Activated T-cell treated with anti-CD3 and anti-CD28 coated beads for 48 hours (primary cell): Measurements from ENCODE around the gene RSF1.

Experiments
- DNase-seq: peaks from one replicate; pipeline ENCODE4 v3.0.0-alpha.2; 2020; ENCODE audit warnings: low read depth

The RSF1 gene

GRCh38 chr11:77801477-77801876 is 19.0 kb downstream of the RSF1 start:
- no peak for DNase-seq

GRCh38 chr11:77800449-77800848 is 20.1 kb downstream of the RSF1 start:
- DNase-seq, result no peak

GRCh38 chr11:77799338-77799737 is 21.2 kb downstream of the RSF1 start:
- no peak for DNase-seq

- no peak for DNase-seq
Observed at GRCh38 chr11:77793972-77794371, 26.6 kb downstream of the RSF1 start.

GRCh38 chr11:77791301-77791700 is 29.2 kb downstream of the RSF1 start:
- DNase-seq, result no peak

GRCh38 chr11:77789731-77790476 is 30.6 kb downstream of the RSF1 start:
- DNase-seq, result no peak

- no peak for DNase-seq
Observed at GRCh38 chr11:77789061-77789730, 31.3 kb downstream of the RSF1 start.

- no peak for DNase-seq
Observed at GRCh38 chr11:77784572-77784971, 36.0 kb downstream of the RSF1 start.

- DNase-seq, result no peak
Observed at GRCh38 chr11:77783025-77783424, 37.5 kb downstream of the RSF1 start.

GRCh38 chr11:77779935-77780334 is 40.6 kb downstream of the RSF1 start:
- DNase-seq, result no peak

- no peak for DNase-seq
Observed at GRCh38 chr11:77778549-77778948, 42.0 kb downstream of the RSF1 start.

- DNase-seq, result no peak
Observed at GRCh38 chr11:77778118-77778517, 42.4 kb downstream of the RSF1 start.

- DNase-seq, result no peak
Observed at GRCh38 chr11:77776455-77776854, 44.1 kb downstream of the RSF1 start.

- DNase-seq, result no peak
Observed at GRCh38 chr11:77775936-77776335, 44.6 kb downstream of the RSF1 start.

GRCh38 chr11:77771135-77771534 is 49.4 kb downstream of the RSF1 start:
- DNase-seq, result no peak

GRCh38 chr11:77770629-77771028 is 49.9 kb downstream of the RSF1 start:
- DNase-seq, result no peak

- DNase-seq, result no peak
Observed at GRCh38 chr11:77762426-77762825, 58.1 kb downstream of the RSF1 start.

- no peak for DNase-seq
Observed at GRCh38 chr11:77761491-77761890, 59.0 kb downstream of the RSF1 start.

- DNase-seq, result no peak
Observed at GRCh38 chr11:77758331-77758730, 62.2 kb downstream of the RSF1 start.

- no peak for DNase-seq
Observed at GRCh38 chr11:77753230-77753629, 67.3 kb downstream of the RSF1 start.

GRCh38 chr11:77752516-77752915 is 68.0 kb downstream of the RSF1 start:
- no peak for DNase-seq

- no peak for DNase-seq
Observed at GRCh38 chr11:77750394-77751156, 69.9 kb downstream of the RSF1 start.

GRCh38 chr11:77749232-77749631 is 71.3 kb downstream of the RSF1 start:
- no peak for DNase-seq
